Spleen (tissue), 11 donors: ENCODE measurements around the gene TSPOAP1. TPM values are rescaled to one million over a fixed set of nuclear protein-coding genes. Genes with fewer than 3 reads are reported as not detected.

Source experiments
- DNase-seq: peaks from one replicate; pipeline ENCODE4 v3.0.0-alpha.2; 2020
- H3K27ac ChIP-seq, 8 donors: fragments of 200-600 bp; sonication (generic) in 7 of 8; 1 replicate in 4 of 8; 2 replicates in 4 of 8; pipeline versions ENCODE4 v1.5.0 to v1.8.0; 2016 to 2021; ENCODE audit warnings: inconsistent platforms in 4 of 8, mild to moderate bottlenecking in 4 of 8, moderate library complexity in 1 of 8
- H3K27me3 ChIP-seq, 7 donors: fragments of 200-600 bp; sonication (generic) in 6 of 7; replicated peaks in 1 of 7; 1 replicate in 4 of 7; 2 replicates in 3 of 7; pipeline versions ENCODE4 v1.5.0 to v1.8.0; 2016 to 2021; ENCODE audit warnings: inconsistent platforms in 3 of 7, mild to moderate bottlenecking in 1 of 7
- H3K36me3 ChIP-seq, 6 donors: fragments of 200-600 bp; sonication (generic) in 5 of 6; 1 replicate in 4 of 6; 2 replicates in 2 of 6; pipeline versions ENCODE4 v1.5.0 to v1.8.0; 2016 to 2021; ENCODE audit warnings: inconsistent platforms in 2 of 6
- H3K4me1 ChIP-seq, 6 donors: fragments of 200-600 bp; sonication (generic) in 5 of 6; 1 replicate in 3 of 6; 2 replicates in 3 of 6; pipeline versions ENCODE4 v1.5.0 to v1.8.0; 2016 to 2021; ENCODE audit warnings: inconsistent platforms in 3 of 6
- H3K4me3 ChIP-seq, 8 donors: fragments of 200-600 bp; sonication (generic) in 7 of 8; 1 replicate in 4 of 8; 2 replicates in 4 of 8; pipeline versions ENCODE4 v1.5.0 to v1.8.0; 2016 to 2021; ENCODE audit warnings: inconsistent platforms in 4 of 8, mild to moderate bottlenecking in 4 of 8, moderate library complexity in 2 of 8
- H3K9me3 ChIP-seq, 8 donors: fragments of 200-600 bp; sonication (generic) in 7 of 8; 1 replicate in 4 of 8; 2 replicates in 4 of 8; pipeline versions ENCODE4 v1.5.0 to v1.8.0; 2016 to 2021; ENCODE audit warnings: inconsistent platforms in 4 of 8
- CTCF ChIP-seq, 11 experiments: fragments of 200-600 bp in 7 of 11; fragments of 450-650 bp in 4 of 11; sonication (generic) in 4 of 11; IDR thresholded peaks in 8 of 11; conservative IDR thresholded peaks in 3 of 11; 1 replicate in 7 of 11; 2 replicates in 4 of 11; pipeline versions ENCODE4 v1.4.0 to v1.8.0; 2016 to 2021; ENCODE audit warnings: antibody characterized with exemption in 11 of 11, inconsistent platforms in 4 of 11, mild to moderate bottlenecking in 1 of 11
- POLR2A ChIP-seq, 3 donors: fragments of 450-650 bp; IDR thresholded peaks; one replicate each; pipeline ENCODE4 v1.5.1; 2017; ENCODE audit warnings: antibody characterized with exemption in 3 of 3, mild to moderate bottlenecking in 1 of 3
- POLR2AphosphoS5 ChIP-seq, 3 donors: sonication (generic); formaldehyde crosslinking; IDR thresholded peaks; one replicate each; pipeline ENCODE4 v1.5.1; 2017; ENCODE audit warnings: antibody characterized with exemption in 3 of 3
- WGBS, 5 donors: extraction: QIAGEN DNeasy Blood & Tissue Kit in 3 of 5; methylation state at CpG; one replicate each; pipeline versions ENCODE4 v1.1.5 to v1.1.7; 2013 to 2018; 5-methylcytosine and 5-hydroxymethylcytosine counted together
- intact Hi-C: fragments of 100-400 bp; cut with DNase I; formaldehyde crosslinking; loops from one replicate; pipeline ENCODE4 v1.15.0; 2023; ENCODE audit warnings: low total_unique reads
- polyA plus RNA-seq, 3 donors: library from polyadenylated mRNA; stranded (reverse); fragments of 200-250 nt; gene quantifications; one replicate each; pipeline ENCODE4 v1.2.1, GENCODE V29; 2013
- total RNA-seq, 7 donors: library from RNA; depleted of rRNA in 3 of 7; stranded (reverse); fragments of >200 nt in 3 of 7; fragmentation: NEBNext Ultra II Directional in 4 of 7; extraction: Animal tissue kit (Norgen Biotek cat#: 25700) in 4 of 7; gene quantifications; one replicate each; pipeline versions ENCODE4 v1.1.0 to v1.2.1, GENCODE V29; 2016 to 2021
- donor health status: healthy with polysubstance abuse.
- donor health status: DM: no; HTN: no; CAD: no; lungs with moderate emphysema.
- donor health status: DM: no; HTN: no; CAD: no.
- donor health status: Bipolar disorder and iron deficiency.
- donor health status: healthy.
- donor health status: DM: no; HTN: no; CAD: no.
- donor health status: DM: yes; HTN: yes; CAD: no.

The TSPOAP1 gene
- total and polyA plus RNA-seq, 10 donors = 11.5 to 31.8 (median 18.6) TPM

DNA sequence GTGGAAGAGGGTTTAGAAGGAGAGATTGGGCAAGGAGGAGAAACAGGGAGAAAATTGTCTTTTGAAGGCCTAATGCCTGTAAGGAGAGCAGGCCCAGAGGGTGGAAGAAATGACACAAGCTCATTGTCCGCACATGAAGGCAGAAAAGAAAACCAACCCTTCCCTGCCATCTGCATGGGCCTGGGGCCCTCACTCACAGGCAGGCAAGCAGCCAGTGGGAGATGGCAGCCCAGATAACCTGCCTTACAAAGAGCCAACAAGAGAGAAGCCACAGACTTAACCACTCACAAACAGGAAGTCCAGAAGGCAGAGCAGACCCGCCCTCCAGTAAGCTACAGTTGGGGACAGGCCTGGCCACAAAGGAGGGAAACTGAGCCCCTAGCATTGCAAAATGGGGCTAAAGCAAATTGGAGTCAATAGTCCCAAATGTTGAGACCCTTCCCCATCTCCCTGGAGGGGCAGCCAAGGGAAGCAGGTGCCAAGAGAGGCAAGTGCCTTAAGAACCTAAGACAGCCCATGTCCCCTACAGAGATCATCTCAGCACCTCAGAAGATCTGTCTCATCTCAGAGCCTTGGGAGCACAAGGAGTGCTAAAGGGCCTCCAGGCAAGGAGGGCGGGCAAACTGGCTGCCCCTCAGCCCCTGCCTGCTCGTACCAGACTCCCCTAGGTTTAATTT, 7.3 kb upstream of the TSPOAP1 start:
- DNase-seq = peak; percentile 90
- peak overlapping the region in 7 of 8 donors; percentile 8 to 100 (median 90) for H3K4me3 ChIP-seq
- H3K9me3 ChIP-seq = no peaks in the 10 kb centered on the region
- peaks cover 0 to 11% (median 4%) of the 10 kb centered on the region in 6 donors for H3K36me3 ChIP-seq
- peak in 2 of 3 donors; percentile 44 to 73 for TF ChIP-seq POLR2A (IDR thresholded peaks at IDR 0.05)
- TF ChIP-seq CTCF (IDR thresholded peaks at IDR 0.05 in 8 of 11, conservative IDR thresholded peaks at IDR 0.05 in 3 of 11) = no peak
- peak in 2 of 3 donors; percentile 85 to 95 for TF ChIP-seq POLR2AphosphoS5 (IDR thresholded peaks at IDR 0.05)
- peak overlapping the region; percentile 97 to 100 (median 99) for H3K27ac ChIP-seq
- H3K27me3 ChIP-seq = no peaks in the 10 kb centered on the region
- intact Hi-C loops = no loop called here
- WGBS, 5 donors = 9 to 35% (median 29%) methylated on average over 3 to 4 of the region's 4 CpGs
- H3K4me1 ChIP-seq = peaks cover 38 to 84% (median 76%) of the 10 kb centered on the region in 6 donors

- intact Hi-C loops = no loop called here
- WGBS, 5 donors = 14 to 55% (median 16%) methylated on average over 9 to 10 of the region's 10 CpGs
- Histone ChIP-seq H3K4me1 (peaks cover 31 to 83% (median 69%) of the 10 kb centered on the region in 6 donors), H3K9me3 (no peaks in the 10 kb centered on the region), H3K27me3 (no peaks in the 10 kb centered on the region), H3K27ac (peak overlapping the region; percentile 97 to 100 (median 99)), H3K36me3 (peaks cover 0 to 18% (median 9%) of the 10 kb centered on the region in 6 donors), H3K4me3 (peak overlapping the region in 7 of 8 donors; percentile 8 to 100 (median 90))
- TF ChIP-seq POLR2A (IDR thresholded peaks at IDR 0.05) = no peak
- no peak for TF ChIP-seq CTCF (IDR thresholded peaks at IDR 0.05 in 8 of 11, conservative IDR thresholded peaks at IDR 0.05 in 3 of 11)
- peak; percentile 83 for DNase-seq
Measured at GRCh38 chr17:58335061-58335731, 6.6 kb upstream of the TSPOAP1 start.

GRCh38 chr17:58334661-58335060, 6.1 kb upstream of the TSPOAP1 start:
- Histone ChIP-seq H3K27ac (peak overlapping the region; percentile 97 to 100 (median 99)), H3K4me1 (peaks cover 27 to 83% (median 67%) of the 10 kb centered on the region in 6 donors), H3K9me3 (no peaks in the 10 kb centered on the region), H3K27me3 (no peaks in the 10 kb centered on the region), H3K4me3 (peak overlapping the region in 6 of 8 donors; percentile 11 to 100 (median 93)), H3K36me3 (peaks cover 0 to 21% (median 10%) of the 10 kb centered on the region in 6 donors)
- TF ChIP-seq POLR2A (IDR thresholded peaks at IDR 0.05) (no peak), CTCF (IDR thresholded peaks at IDR 0.05 in 8 of 11, conservative IDR thresholded peaks at IDR 0.05 in 3 of 11) (no peak), POLR2AphosphoS5 (IDR thresholded peaks at IDR 0.05) (no peak)
- intact Hi-C loops = no loop called here
- WGBS, 5 donors = 42 to 67% (median 57%) methylated on average over 7 to 9 of the region's 9 CpGs
- DNase-seq = peak; percentile 78

DNA sequence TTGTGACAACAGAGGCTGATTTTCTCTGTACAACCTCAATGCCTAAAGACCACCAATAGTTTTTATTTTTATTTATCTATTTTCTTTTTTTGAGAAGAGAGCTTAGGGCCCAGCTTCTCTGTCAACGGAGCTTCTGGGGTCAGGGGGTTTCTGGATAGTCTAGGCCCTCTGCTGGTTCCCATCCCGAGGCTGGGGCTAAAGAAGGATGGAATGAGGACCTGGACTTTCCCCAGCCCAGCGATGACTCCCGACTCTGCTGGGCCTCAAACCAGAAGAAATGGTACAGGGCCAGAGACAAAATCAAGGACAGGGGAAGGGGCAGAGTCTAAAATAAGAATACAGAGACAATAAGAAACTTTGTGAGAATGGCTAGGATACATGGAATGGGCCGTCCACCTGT, 5.7 kb upstream of the TSPOAP1 start:
- peaks cover 23 to 83% (median 66%) of the 10 kb centered on the region in 6 donors for H3K4me1 ChIP-seq

More for the DNA sequence above, 5.7 kb upstream of the TSPOAP1 start:
- Histone ChIP-seq H3K9me3 (no peaks in the 10 kb centered on the region), H3K36me3 (peaks cover 0 to 24% (median 10%) of the 10 kb centered on the region in 6 donors), H3K27me3 (no peaks in the 10 kb centered on the region), H3K27ac (peak overlapping the region; percentile 97 to 100 (median 99)), H3K4me3 (peak overlapping the region in 7 of 8 donors; percentile 90 to 100 (median 97))
- TF ChIP-seq CTCF (IDR thresholded peaks at IDR 0.05 in 8 of 11, conservative IDR thresholded peaks at IDR 0.05 in 3 of 11) (no peak), POLR2AphosphoS5 (IDR thresholded peaks at IDR 0.05) (no peak), POLR2A (IDR thresholded peaks at IDR 0.05) (no peak)
- WGBS, 5 donors = 34 to 61% (median 48%) methylated on average over 5 of the region's 5 CpGs
- intact Hi-C loops = no loop called here
- no peak for DNase-seq
